Body of pancreas (tissue), 4 donors: ENCODE measurements around the gene RMI2. TPM values are rescaled to one million over a fixed set of nuclear protein-coding genes. Genes with fewer than 3 reads are reported as not detected.

Source experiments
- ATAC-seq: fragments of 150-250 bp; one replicate; pipeline ENCODE4 v1.9.1; 2016
- DNase-seq, 4 donors: peaks; one replicate each; pipeline ENCODE4 v3.0.0-alpha.2; 2019
- H3K27ac ChIP-seq, 4 donors: fragments of 200-600 bp; sonication (generic); 1 replicate in 3 of 4; 2 replicates in 1 of 4; pipeline versions ENCODE4 v1.5.1 to v1.6.1; 2016 to 2019; ENCODE audit warnings: mild to moderate bottlenecking in 1 of 4, mixed read lengths in 1 of 4, moderate library complexity in 1 of 4
- H3K27me3 ChIP-seq, 2 donors: fragments of 200-600 bp; sonication (generic); one replicate each; pipeline ENCODE4 v1.6.0; 2016; ENCODE audit warnings: mild to moderate bottlenecking in 1 of 2
- H3K36me3 ChIP-seq, 2 donors: fragments of 200-600 bp; sonication (generic); replicated peaks in 1 of 2; 2 replicates each; pipeline ENCODE4 v1.5.1; 2016; ENCODE audit warnings: low read depth in 2 of 2; ENCODE audit not compliant: insufficient read depth in 1 of 2
- H3K4me1 ChIP-seq: fragments of 200-600 bp; sonication (generic); one replicate; pipeline ENCODE4 v1.6.0; 2016
- H3K4me3 ChIP-seq, 2 donors: fragments of 200-600 bp; sonication (generic); 1 replicate in 1 of 2; 2 replicates in 1 of 2; pipeline ENCODE4 v1.5.1; 2016 to 2019
- H3K9me3 ChIP-seq, 3 donors: fragments of 200-600 bp; sonication (generic); 1 replicate in 2 of 3; 2 replicates in 1 of 3; pipeline ENCODE4 v1.5.1; 2016
- POLR2A ChIP-seq, 3 donors: fragments of 450-650 bp; IDR thresholded peaks; one replicate each; pipeline ENCODE4 v1.6.1; 2016; ENCODE audit warnings: antibody characterized with exemption in 3 of 3, mild to moderate bottlenecking in 2 of 3
- WGBS, 2 donors: methylation state at CpG; one replicate each; pipeline ENCODE4 v1.1.5; 2017; 5-methylcytosine and 5-hydroxymethylcytosine counted together
- intact Hi-C: fragments of 100-400 bp; cut with DNase I; formaldehyde crosslinking; loops from one replicate; pipeline ENCODE4 v1.15.1; 2023
- total RNA-seq, 2 donors: library from RNA; depleted of rRNA; stranded (reverse); fragments of >200 nt; gene quantifications; one replicate each; pipeline ENCODE4 v1.1.0, GENCODE V29; 2016
- TF ChIP-seq, protein P1 (sequence below), 7 experiments: fragments of 450-650 bp in 4 of 7; fragments of 200-600 bp in 3 of 7; sonication (generic) in 3 of 7; IDR thresholded peaks; one replicate each; pipeline ENCODE4 v1.5.1; 2016 to 2019; ENCODE audit warnings: antibody characterized with exemption in 7 of 7

RMI2 gene
- total RNA-seq, 2 donors from 2014 or later, result 1.3 to 3.0 TPM

- intact Hi-C loops, result no loop called here
- Histone ChIP-seq H3K4me1 (no peaks in the 10 kb centered on the region), H3K27me3 (no peaks in the 10 kb centered on the region), H3K27ac (no peak overlapping the region), H3K36me3 (no peaks in the 10 kb centered on the region), H3K9me3 (no peaks in the 10 kb centered on the region), H3K4me3 (no peak overlapping the region)
- WGBS, 2 donors, result 78% methylated on average over 18 of the region's 20 CpGs; no CpG with 5 or more reads in 1 of the 2 donors
- ATAC-seq, result no peak
- no peak for DNase-seq
- no peak for TF ChIP-seq POLR2A (IDR thresholded peaks at IDR 0.05)
- TF ChIP-seq, protein P1, sequence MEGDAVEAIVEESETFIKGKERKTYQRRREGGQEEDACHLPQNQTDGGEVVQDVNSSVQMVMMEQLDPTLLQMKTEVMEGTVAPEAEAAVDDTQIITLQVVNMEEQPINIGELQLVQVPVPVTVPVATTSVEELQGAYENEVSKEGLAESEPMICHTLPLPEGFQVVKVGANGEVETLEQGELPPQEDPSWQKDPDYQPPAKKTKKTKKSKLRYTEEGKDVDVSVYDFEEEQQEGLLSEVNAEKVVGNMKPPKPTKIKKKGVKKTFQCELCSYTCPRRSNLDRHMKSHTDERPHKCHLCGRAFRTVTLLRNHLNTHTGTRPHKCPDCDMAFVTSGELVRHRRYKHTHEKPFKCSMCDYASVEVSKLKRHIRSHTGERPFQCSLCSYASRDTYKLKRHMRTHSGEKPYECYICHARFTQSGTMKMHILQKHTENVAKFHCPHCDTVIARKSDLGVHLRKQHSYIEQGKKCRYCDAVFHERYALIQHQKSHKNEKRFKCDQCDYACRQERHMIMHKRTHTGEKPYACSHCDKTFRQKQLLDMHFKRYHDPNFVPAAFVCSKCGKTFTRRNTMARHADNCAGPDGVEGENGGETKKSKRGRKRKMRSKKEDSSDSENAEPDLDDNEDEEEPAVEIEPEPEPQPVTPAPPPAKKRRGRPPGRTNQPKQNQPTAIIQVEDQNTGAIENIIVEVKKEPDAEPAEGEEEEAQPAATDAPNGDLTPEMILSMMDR (IDR thresholded peaks at IDR 0.05), result no peak
These were observed 39.8 kb downstream of the RMI2 start for GRCh38 chr16:11384956-11385586.

DNA sequence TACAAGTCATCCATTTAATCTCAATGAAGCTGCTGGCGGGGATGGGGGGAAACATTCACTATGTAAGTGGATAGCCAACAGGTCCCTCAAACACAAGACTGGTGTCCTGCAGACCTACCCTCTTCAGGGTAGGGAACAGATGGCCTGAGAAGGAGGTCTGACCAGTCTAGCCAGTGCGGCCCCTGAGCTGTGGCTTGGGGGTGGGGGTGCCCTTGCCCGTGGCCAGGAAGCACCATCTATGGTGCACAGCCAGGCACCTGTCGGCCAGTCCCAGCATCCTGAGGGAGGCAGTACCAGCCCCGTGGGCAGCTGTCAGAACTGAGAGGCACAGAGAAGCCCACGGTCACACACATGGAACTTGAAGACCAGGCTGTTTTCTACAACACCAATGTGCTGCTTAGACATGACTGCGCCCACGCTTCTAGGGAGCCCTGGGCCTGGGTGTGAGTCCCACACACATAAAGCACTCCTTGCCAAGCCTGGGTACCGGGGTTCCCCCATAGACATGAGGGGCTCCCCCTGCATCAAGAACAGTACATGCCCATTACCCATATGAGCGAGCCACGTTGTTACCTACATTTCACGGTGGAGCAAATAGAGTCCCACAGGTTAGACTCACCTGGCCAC is 40.9 kb downstream of the RMI2 start:
- no peak for TF ChIP-seq POLR2A (IDR thresholded peaks at IDR 0.05)
- TF ChIP-seq, protein P1 (IDR thresholded peaks at IDR 0.05), result no peak
- H3K27me3 ChIP-seq, result no peaks in the 10 kb centered on the region
- no peaks in the 10 kb centered on the region for H3K36me3 ChIP-seq
- peaks cover 5% of the 10 kb centered on the region for H3K4me1 ChIP-seq
- H3K27ac ChIP-seq, result no peak overlapping the region
- H3K4me3 ChIP-seq, result no peak overlapping the region
- ATAC-seq (no peak), DNase-seq (no peak)
- no peaks in the 10 kb centered on the region for H3K9me3 ChIP-seq
- 85% methylated on average over 5 to 8 of the region's 12 CpGs for WGBS, 2 donors
- intact Hi-C loops, result no loop called here

DNA sequence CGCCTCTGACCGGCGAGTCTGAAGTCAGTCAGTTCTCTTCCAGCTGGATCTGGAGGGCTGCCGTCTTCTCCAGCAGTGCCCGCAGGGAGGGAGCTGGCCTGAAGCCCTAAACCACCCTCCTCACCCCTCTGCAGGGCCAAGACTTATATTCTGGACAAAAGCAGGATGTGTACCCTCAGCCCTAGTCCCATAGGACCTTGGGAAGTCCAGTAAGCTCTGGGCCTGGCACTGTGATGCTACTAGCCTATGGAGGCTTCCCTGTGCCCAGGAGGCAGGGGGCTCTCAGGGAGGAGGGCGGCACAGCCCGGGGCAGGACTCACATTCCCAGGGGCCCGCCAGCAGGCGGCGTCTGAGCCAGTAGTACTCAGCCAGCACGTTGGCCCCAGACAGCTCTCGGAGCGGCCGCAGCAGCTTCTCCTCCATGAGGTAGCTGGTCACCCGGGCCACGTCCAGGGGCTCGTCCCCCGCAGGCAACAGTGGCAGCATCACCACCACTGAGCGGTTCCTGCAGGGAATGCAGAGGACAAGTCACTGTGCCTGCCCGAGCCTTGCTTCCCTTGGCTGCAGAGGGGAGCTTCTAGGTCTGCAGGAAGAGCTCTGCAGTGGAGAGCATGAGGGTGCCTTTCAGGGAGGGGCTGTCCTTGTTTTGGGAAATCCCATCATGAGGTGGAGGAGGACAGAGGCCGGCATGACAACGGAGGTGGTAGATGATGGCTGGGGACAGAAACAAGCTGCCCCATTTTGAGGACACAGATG is 41.7 kb downstream of the RMI2 start:
- H3K9me3 ChIP-seq, result no peaks in the 10 kb centered on the region
- DNase-seq (peak in 1 of 4 donors; percentile 44), ATAC-seq (no peak)
- WGBS, 2 donors, result 32 to 50% methylated on average over 2 to 20 of the region's 22 CpGs
- intact Hi-C loops, result no loop called here
- no peak overlapping the region for H3K4me3 ChIP-seq
- H3K27me3 ChIP-seq, result no peaks in the 10 kb centered on the region
- TF ChIP-seq, protein P1 (IDR thresholded peaks at IDR 0.05), result peak in 1 of 7 experiments; percentile 24
- no peak for TF ChIP-seq POLR2A (IDR thresholded peaks at IDR 0.05)
- no peak overlapping the region for H3K27ac ChIP-seq
- peaks cover 13% of the 10 kb centered on the region for H3K4me1 ChIP-seq
- H3K36me3 ChIP-seq, result no peaks in the 10 kb centered on the region

DNA sequence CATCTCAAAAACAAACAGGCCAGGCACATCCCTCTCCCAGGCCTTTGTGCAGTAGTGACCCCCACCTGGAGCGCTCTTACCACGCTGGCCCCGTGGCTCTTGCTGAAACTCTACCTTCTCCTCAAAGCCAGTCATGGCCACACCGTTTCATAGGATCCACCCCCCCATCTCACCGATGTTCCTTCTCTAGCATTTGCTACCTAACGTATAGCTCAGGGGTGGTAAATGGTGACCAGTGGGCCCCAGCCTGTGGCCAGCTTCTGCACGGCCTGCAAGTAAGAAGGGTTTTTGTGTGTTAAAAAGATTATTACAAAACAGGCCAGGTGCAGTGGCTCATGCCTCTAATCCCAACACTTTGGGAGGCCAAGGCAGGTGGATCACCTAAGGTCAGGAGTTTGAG is 43.8 kb downstream of the RMI2 start:
- peaks cover 15% of the 10 kb centered on the region for H3K4me1 ChIP-seq
- H3K36me3 ChIP-seq, result no peaks in the 10 kb centered on the region
- intact Hi-C loops, result no loop called here
- H3K4me3 ChIP-seq, result no peak overlapping the region
- WGBS, 2 donors, result 81 to 82% methylated on average over 7 of the region's 7 CpGs
- ATAC-seq (no peak), DNase-seq (no peak)
- no peak overlapping the region for H3K27ac ChIP-seq
- no peaks in the 10 kb centered on the region for H3K27me3 ChIP-seq
- TF ChIP-seq, protein P1 (IDR thresholded peaks at IDR 0.05), result no peak
- H3K9me3 ChIP-seq, result no peaks in the 10 kb centered on the region
